DMS53 (cell line): ENCODE results near the gene NUP107.

Source experiments
- DNase-seq: peaks from one replicate; lab custom pipeline; 2025; lab: John Stamatoyannopoulos, UW

Gene NUP107

DNA sequence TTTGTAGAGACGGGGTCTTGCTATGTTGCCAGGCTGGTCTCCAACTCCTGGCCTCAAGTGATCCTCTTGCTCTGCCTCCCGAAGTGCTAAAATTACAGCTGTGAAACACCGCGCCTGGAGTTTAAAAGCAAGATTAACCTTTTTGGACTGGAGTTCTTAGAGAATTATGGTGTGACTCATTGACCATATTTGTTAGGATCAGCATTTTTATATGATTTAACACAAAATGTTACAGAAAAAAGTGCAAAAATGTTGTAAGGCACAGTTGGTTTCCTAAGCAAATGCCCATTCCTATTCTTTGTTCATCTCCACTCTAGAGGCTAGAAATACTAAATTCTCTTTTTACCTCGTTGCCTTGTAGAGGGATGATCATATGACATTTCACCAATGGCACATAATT lies 86.8 kb downstream of the NUP107 start:
- no peak for DNase-seq

DNA sequence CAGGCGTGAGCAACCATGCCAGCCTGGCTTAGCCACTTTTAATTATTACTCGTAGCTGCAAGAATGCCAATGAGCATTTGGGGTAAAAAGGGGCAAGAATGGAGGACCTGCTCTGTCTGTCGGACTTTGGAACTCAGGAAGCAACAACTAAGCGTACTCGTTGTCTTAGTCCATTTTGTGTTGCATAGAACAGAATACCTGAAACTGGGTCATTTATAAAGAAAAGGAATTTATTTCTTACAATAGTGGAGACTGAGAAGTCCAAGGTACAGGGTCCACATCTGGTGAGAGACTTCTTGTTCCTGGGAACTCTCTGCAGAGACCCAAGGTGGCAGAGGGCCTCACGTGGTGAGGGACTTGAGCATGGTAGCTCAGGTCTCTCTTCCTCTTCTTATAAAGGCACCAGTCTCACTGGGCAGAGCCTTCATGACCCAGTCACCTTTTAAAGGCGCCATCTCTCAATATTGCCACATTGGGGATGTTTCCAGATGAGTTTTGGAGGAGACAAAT lies 88.4 kb downstream of the NUP107 start:
- DNase-seq: no peak

- no peak for DNase-seq
Observed at GRCh38 chr12:68776976-68777610, 90.3 kb downstream of the NUP107 start.

DNA sequence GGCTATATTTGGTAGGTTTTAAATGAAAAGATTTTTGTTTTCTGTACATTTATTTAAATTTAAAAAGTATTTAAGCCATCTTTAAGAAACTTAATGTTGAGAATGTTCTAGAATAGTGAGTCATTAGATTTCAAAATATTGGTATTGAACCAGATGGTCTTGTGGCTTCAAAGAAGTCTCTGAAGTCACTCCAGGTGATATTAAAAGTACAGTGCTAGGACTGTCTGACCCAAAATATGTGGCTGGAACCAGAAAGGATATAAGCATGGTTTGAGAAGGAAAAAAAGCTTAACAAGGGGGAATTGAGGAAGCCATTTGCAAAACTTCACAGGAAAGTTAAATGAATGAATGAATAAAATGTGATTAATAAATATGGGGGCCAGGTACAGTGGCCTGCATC lies 92.5 kb downstream of the NUP107 start:
- DNase-seq: no peak

- DNase-seq: no peak
Observed at GRCh38 chr12:68780731-68781130, 94.0 kb downstream of the NUP107 start.

GRCh38 chr12:68781728-68782127 lies 95.0 kb downstream of the NUP107 start:
- no peak for DNase-seq

- no peak for DNase-seq
Observed at GRCh38 chr12:68784015-68784414, 97.2 kb downstream of the NUP107 start.

- no peak for DNase-seq
Observed at GRCh38 chr12:68785358-68785757, 98.6 kb downstream of the NUP107 start.

GRCh38 chr12:68785823-68786222 lies 99.0 kb downstream of the NUP107 start:
- DNase-seq: no peak

GRCh38 chr12:68786929-68787328 lies 100.2 kb downstream of the NUP107 start:
- no peak for DNase-seq

- DNase-seq: no peak
Observed at GRCh38 chr12:68788554-68789143, 101.9 kb downstream of the NUP107 start.

DNA sequence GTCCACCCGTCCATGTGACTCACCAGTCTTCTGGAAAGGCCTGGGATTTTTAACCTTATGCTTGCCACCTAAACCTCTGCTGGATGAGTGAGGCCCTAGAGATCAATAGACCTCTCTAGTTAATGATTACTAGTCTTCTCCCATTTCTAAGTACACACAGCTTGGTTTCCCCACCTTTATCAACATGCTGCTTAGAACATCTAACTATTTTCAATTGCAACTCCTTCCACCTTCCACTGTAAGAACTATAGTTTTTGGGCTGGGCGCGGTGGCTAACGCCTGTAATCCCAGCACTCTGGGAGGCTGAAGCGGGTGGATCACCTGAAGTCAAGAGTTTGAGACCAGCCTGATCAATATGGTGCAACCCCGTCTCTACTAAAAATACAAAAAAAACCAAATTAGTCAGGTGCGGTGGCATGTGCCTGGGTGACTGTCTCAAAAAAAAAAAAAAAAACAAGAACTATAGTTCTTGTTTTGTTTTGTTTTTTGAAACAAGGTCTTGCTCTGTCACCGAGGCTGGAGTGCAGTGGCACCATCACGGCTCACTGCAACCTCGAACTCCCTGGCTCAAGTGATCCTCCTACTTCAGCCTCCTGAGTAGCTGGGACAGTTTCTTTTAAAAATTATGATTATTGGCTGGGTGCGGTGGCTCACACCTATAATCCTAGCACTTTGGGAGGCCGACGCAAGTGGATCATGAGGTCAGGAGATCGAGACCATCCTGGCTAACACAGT lies 102.5 kb downstream of the NUP107 start:
- DNase-seq: peak; percentile 53

DNA sequence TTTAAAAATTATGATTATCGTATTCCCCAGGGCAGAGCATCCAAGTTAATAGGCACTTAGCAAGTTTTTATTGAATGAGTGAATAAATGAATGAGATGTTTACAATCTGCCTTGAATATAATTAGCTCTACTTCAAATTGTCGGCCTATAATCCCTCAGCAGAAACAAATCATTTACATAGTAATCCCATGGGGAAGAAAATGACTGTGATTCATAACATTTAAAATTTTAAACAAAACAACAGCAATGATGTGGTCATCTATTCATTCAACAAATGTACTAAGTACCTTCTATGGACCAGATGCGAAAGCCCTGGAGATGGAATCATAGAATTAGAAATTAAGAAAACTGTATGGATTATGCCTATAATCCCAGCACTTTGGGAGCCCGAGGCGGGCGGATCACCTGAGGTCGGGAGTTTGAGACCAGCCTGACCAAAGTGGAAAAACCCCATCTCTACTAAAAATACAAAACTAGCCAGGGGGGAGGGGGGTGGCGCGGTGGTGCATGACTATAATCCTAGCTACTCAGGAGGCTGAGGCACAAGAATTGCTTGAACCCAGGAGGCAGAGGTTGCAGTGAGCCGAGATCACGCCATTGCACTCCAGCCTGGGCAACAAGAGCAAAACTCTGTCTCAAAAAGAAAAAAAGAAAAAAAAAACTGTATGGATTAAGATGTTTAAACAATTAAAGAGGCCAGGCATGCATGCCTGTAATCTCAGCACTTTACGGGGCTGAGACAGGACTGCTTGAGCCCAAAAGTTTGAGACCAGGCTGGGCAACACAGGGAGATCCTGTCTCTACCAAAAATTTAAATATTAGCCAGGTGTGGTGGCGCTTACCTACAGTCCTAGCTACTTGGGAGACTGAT lies 103.5 kb downstream of the NUP107 start:
- DNase-seq: no peak

- DNase-seq: no peak
Observed at GRCh38 chr12:68790952-68791234, 104.1 kb downstream of the NUP107 start.

DNA sequence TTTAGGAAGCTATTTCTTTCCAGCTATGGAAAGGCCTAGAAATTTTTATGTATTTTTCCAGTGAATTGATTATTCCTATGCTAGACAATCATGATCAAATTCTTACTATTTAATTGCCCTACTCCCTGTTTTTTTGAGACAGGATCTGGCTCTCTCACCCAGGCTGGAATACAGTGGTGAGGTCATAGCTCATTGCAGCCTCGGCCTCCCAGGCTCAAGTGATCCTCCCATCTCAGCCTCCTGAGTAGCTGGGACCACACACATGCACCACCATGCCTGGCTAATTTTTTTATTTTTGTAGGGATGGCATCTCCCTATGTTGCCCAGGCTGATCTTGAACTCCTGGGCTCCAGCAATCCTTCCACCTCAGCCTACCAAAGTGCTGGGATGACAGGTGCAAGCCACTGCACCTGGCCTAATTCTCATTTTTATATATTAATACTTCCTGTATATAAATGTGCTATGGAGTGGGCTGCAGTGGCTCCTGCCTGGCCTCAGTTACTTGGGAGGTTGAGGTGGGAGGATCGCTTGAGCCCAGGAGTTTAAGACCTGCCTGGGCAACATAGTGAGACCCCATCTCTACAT lies 105.2 kb downstream of the NUP107 start:
- DNase-seq: no peak

DNA sequence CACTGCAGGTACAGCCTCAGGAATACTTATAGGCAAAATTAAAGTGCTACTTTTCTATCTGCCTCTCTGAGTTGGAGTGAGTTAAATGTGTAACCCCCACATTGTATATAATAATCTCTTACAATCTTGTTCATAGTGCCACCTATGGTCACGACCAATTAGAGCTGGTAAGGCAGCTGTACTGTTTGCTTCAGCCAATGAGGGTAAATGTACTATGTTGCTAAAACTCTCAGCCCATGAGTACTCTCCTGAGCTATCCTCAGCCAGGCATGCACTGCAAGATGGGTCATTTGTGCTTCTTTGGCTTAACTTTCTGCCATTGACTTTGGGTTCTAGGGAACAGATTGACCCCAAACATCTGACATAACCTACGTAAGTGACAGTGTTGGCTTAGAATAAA lies 106.2 kb downstream of the NUP107 start:
- DNase-seq: peak; percentile 62

DNA sequence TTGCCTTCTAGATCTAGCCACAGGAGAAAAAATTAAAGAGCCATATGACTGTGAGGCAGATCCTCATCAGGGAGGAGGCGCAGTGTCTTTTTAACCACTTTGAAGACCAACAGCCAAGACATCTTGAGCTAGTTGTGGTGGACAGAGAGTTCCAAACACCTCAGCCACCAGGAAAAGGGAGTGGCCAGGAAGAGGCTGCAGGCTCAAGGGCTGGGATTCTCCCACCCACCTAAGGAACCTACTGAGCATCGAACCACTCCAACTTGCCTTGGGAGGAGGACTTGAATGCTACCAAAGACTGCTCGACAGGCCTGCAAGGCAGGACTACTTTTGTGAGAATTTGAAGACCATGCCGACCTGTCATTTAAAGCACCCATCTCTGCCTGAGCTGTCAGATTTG lies 106.7 kb downstream of the NUP107 start:
- DNase-seq: no peak

GRCh38 chr12:68793975-68794652 lies 107.3 kb downstream of the NUP107 start:
- DNase-seq: no peak

DNA sequence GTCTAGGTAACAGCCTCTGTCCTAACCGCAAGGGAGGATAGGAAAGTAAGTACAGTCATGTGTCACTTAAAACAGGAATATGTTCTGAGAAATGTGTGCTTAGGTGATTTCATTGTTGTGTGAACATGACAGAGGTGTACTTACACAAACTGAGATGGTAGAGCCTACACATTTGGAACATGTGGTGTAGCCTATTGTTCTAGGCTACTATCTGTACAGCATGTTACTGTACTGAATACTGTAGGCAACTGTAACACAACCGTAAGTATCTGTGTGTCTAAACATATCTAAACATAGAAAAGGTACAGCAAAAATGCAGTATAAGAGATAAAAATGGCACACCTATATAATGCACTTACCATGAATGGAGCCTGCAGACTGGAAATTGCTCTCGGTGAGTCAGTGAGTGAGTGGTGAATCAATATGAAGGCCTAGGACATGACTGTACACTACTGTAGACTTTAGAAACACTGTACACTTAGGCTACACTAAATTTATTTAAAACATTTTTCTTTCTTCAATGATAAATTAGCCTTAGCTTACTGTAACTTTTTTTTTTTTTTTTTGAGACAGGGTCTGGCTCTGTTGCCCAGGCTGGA lies 108.0 kb downstream of the NUP107 start:
- no peak for DNase-seq
